ENCODE data around the gene PFDN2.

PFDN2 gene

DNA sequence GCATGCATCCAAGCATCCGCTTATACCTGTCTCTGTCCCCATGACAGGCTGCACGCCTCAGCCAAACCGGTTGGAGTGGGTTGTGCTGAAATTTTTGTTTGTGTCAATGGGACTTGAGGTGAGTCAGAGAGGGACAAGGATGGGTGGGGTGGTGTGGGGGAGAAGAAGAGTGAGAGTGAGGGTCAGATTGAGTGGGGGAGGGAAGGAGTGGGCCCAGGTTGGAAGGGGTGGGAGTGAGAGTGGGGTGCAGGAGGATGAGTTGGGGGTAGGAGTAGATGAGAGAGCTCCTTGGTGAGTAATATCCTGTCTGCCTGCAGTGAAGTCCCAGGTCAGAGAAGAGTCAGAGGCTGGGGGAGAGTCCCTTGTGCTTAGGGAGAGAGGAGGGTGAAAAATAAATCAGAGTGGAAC, 25.2 kb downstream of the PFDN2 start:
- POLR2A ChIA-PET, result interaction anchor here (1.1 kb wide), 1 partner anchor 46 kb away, joined by 4 read pairs; the partner anchor contains the start of gene USF1
- no peak for DNase-seq (ENCODE audit: extremely low spot score)
- TF ChIP-seq ARNT (IDR thresholded peaks at IDR 0.05) (no peak), FOXA1 (IDR thresholded peaks at IDR 0.05) (no peak), NFRKB (IDR thresholded peaks at IDR 0.05) (no peak), SUZ12 (IDR thresholded peaks at IDR 0.05) (no peak), FOXM1 (IDR thresholded peaks at IDR 0.05; ENCODE audit: borderline replicate concordance) (no peak), FOXK2 (IDR thresholded peaks at IDR 0.05) (no peak), ZNF384 (IDR thresholded peaks at IDR 0.05) (no peak), TARDBP (IDR thresholded peaks at IDR 0.05) (no peak), L3MBTL2 (conservative IDR thresholded peaks at IDR 0.05) (no peak), ELF4 (IDR thresholded peaks at IDR 0.05) (no peak), BHLHE40 (IDR thresholded peaks at IDR 0.05; ENCODE audit: borderline replicate concordance) (no peak), LEF1 (IDR thresholded peaks at IDR 0.05; ENCODE audit: borderline replicate concordance) (no peak), HDGF (IDR thresholded peaks at IDR 0.05; ENCODE audit: borderline replicate concordance) (no peak), CTBP1 (IDR thresholded peaks at IDR 0.05; ENCODE audit: borderline replicate concordance) (no peak), SP1 (IDR thresholded peaks at IDR 0.05) (no peak)
- TF ChIP-seq, protein P1, sequence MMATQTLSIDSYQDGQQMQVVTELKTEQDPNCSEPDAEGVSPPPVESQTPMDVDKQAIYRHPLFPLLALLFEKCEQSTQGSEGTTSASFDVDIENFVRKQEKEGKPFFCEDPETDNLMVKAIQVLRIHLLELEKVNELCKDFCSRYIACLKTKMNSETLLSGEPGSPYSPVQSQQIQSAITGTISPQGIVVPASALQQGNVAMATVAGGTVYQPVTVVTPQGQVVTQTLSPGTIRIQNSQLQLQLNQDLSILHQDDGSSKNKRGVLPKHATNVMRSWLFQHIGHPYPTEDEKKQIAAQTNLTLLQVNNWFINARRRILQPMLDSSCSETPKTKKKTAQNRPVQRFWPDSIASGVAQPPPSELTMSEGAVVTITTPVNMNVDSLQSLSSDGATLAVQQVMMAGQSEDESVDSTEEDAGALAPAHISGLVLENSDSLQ (IDR thresholded peaks at IDR 0.05), result no peak
- CTCF ChIA-PET, result no interaction called here

- POLR2A ChIA-PET, result no interaction called here
- CTCF ChIA-PET, result no interaction called here
- no peak for TF ChIP-seq ELF4 (IDR thresholded peaks at IDR 0.05)
- TF ChIP-seq TARDBP (IDR thresholded peaks at IDR 0.05), result no peak
- TF ChIP-seq BHLHE40 (IDR thresholded peaks at IDR 0.05; ENCODE audit: borderline replicate concordance), result no peak
- DNase-seq (ENCODE audit: extremely low spot score), result no peak
These were observed 25.9 kb downstream of the PFDN2 start for GRCh38 chr1:161091796-161092507.

DNA sequence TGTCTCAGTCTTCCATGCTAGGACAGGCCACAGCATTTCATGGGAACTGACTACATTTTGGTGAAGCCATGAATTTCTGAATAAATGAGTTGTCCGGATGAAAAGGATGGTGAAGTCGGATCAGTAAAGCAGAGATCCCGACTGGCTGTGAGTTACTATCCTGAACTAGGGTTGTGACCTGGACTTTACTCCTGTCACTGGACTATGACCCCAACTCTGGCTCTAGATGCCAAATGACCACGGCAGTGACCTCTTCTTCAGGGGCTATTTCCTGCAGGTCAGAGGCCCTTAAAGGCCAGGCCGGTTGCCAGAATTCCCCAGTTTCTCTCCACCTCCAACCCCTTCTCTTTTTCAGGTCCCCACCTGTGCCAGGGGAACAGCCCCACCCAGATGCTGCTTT, 26.7 kb downstream of the PFDN2 start:
- ChIA-PET POLR2A (no interaction called here), CTCF (no interaction called here)
- DNase-seq (ENCODE audit: extremely low spot score), result no peak
- no peak for TF ChIP-seq CTBP1 (IDR thresholded peaks at IDR 0.05; ENCODE audit: borderline replicate concordance)
- TF ChIP-seq FOXA1 (IDR thresholded peaks at IDR 0.05), result no peak
- TF ChIP-seq ARNT (IDR thresholded peaks at IDR 0.05), result no peak
- TF ChIP-seq L3MBTL2 (conservative IDR thresholded peaks at IDR 0.05), result no peak
- no peak for TF ChIP-seq ZNF384 (IDR thresholded peaks at IDR 0.05)
- no peak for TF ChIP-seq LEF1 (IDR thresholded peaks at IDR 0.05; ENCODE audit: borderline replicate concordance)
- no peak for TF ChIP-seq TARDBP (IDR thresholded peaks at IDR 0.05)
- no peak for TF ChIP-seq ELF4 (IDR thresholded peaks at IDR 0.05)
- no peak for TF ChIP-seq SUZ12 (IDR thresholded peaks at IDR 0.05)
- no peak for TF ChIP-seq BHLHE40 (IDR thresholded peaks at IDR 0.05; ENCODE audit: borderline replicate concordance)
- TF ChIP-seq, protein P1 (IDR thresholded peaks at IDR 0.05), result no peak
- no peak for TF ChIP-seq SP1 (IDR thresholded peaks at IDR 0.05)
- no peak for TF ChIP-seq FOXM1 (IDR thresholded peaks at IDR 0.05; ENCODE audit: borderline replicate concordance)
- TF ChIP-seq FOXK2 (IDR thresholded peaks at IDR 0.05), result no peak
- TF ChIP-seq HDGF (IDR thresholded peaks at IDR 0.05; ENCODE audit: borderline replicate concordance), result no peak

DNA sequence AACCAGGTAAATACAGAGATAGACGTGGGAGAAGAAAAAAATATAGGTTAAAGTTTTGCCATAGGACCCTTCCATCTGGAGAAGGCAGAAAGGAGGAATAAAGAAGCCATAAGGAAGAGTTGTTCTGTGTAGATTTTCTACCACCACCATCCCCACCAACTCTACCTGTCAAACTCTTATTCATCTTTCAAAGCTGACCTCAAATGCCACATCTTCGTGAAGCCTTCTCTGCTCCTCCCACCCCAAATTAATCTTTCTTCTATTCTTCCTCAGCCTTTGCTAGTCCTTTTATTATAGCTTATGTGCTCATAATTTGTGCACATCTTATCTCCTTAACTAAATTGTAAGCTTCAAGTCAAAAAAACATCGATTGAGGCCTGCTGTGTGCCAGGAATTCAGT, 27.2 kb downstream of the PFDN2 start:
- CTCF ChIA-PET, result no interaction called here
- TF ChIP-seq LEF1 (IDR thresholded peaks at IDR 0.05; ENCODE audit: borderline replicate concordance) (no peak), FOXM1 (IDR thresholded peaks at IDR 0.05; ENCODE audit: borderline replicate concordance) (no peak), SUZ12 (IDR thresholded peaks at IDR 0.05) (no peak), CTBP1 (IDR thresholded peaks at IDR 0.05; ENCODE audit: borderline replicate concordance) (no peak), ZNF384 (IDR thresholded peaks at IDR 0.05) (no peak), HDGF (IDR thresholded peaks at IDR 0.05; ENCODE audit: borderline replicate concordance) (no peak), SP1 (IDR thresholded peaks at IDR 0.05) (no peak), FOXK2 (IDR thresholded peaks at IDR 0.05) (no peak)

GRCh38 chr1:161089938-161090337, 27.9 kb downstream of the PFDN2 start:
- CTCF ChIA-PET, result interaction anchor here (0.6 kb wide), 1 partner anchor 19 kb away, joined by 5 read pairs; no protein-coding TSS in a partner anchor
- POLR2A ChIA-PET, result no interaction called here
- no peak for TF ChIP-seq CTBP1 (IDR thresholded peaks at IDR 0.05; ENCODE audit: borderline replicate concordance)
- TF ChIP-seq ELF4 (IDR thresholded peaks at IDR 0.05), result no peak
- no peak for TF ChIP-seq NFRKB (IDR thresholded peaks at IDR 0.05)
- no peak for TF ChIP-seq FOXA1 (IDR thresholded peaks at IDR 0.05)
- no peak for TF ChIP-seq L3MBTL2 (conservative IDR thresholded peaks at IDR 0.05)
- TF ChIP-seq HDGF (IDR thresholded peaks at IDR 0.05; ENCODE audit: borderline replicate concordance), result no peak
- TF ChIP-seq ZNF384 (IDR thresholded peaks at IDR 0.05), result no peak
- TF ChIP-seq TARDBP (IDR thresholded peaks at IDR 0.05), result no peak
- no peak for DNase-seq (ENCODE audit: extremely low spot score)

More for the DNA sequence above, 27.2 kb downstream of the PFDN2 start:
- POLR2A ChIA-PET, result no interaction called here
- no peak for DNase-seq (ENCODE audit: extremely low spot score)

GRCh38 chr1:161089251-161089924, 28.4 kb downstream of the PFDN2 start, which contains the start of gene NECTIN4:
TSS of gene NECTIN4 (minus strand) at chr1:161089558. CDS start at chr1:161089296, 262 bp downstream.
- TF ChIP-seq CTBP1 (IDR thresholded peaks at IDR 0.05; ENCODE audit: borderline replicate concordance), result no peak
- no peak for TF ChIP-seq BHLHE40 (IDR thresholded peaks at IDR 0.05; ENCODE audit: borderline replicate concordance)
- TF ChIP-seq ARNT (IDR thresholded peaks at IDR 0.05), result no peak
- TF ChIP-seq ZNF384 (IDR thresholded peaks at IDR 0.05), result no peak
- no peak for TF ChIP-seq SUZ12 (IDR thresholded peaks at IDR 0.05)
- TF ChIP-seq FOXM1 (IDR thresholded peaks at IDR 0.05; ENCODE audit: borderline replicate concordance), result no peak
- no peak for TF ChIP-seq SP1 (IDR thresholded peaks at IDR 0.05)
- TF ChIP-seq, protein P1 (IDR thresholded peaks at IDR 0.05), result no peak
- no peak for TF ChIP-seq TARDBP (IDR thresholded peaks at IDR 0.05)
- TF ChIP-seq HDGF (IDR thresholded peaks at IDR 0.05; ENCODE audit: borderline replicate concordance), result no peak
- no peak for TF ChIP-seq LEF1 (IDR thresholded peaks at IDR 0.05; ENCODE audit: borderline replicate concordance)
- TF ChIP-seq ELF4 (IDR thresholded peaks at IDR 0.05), result no peak
- TF ChIP-seq NFRKB (IDR thresholded peaks at IDR 0.05), result no peak
- TF ChIP-seq L3MBTL2 (conservative IDR thresholded peaks at IDR 0.05), result no peak
- TF ChIP-seq FOXK2 (IDR thresholded peaks at IDR 0.05), result no peak
- no peak for TF ChIP-seq FOXA1 (IDR thresholded peaks at IDR 0.05)
- DNase-seq (ENCODE audit: extremely low spot score), result no peak
- CTCF ChIA-PET, result interaction anchor here (0.6 kb wide), 1 partner anchor 19 kb away, joined by 5 read pairs; no protein-coding TSS in a partner anchor
- POLR2A ChIA-PET, result interaction anchor here (1.1 kb wide), 1 partner anchor 43 kb away, joined by 3 read pairs; the partner anchor contains the start of gene USF1
